ENCODE results near the gene SLC6A19.

Gene SLC6A19

DNA sequence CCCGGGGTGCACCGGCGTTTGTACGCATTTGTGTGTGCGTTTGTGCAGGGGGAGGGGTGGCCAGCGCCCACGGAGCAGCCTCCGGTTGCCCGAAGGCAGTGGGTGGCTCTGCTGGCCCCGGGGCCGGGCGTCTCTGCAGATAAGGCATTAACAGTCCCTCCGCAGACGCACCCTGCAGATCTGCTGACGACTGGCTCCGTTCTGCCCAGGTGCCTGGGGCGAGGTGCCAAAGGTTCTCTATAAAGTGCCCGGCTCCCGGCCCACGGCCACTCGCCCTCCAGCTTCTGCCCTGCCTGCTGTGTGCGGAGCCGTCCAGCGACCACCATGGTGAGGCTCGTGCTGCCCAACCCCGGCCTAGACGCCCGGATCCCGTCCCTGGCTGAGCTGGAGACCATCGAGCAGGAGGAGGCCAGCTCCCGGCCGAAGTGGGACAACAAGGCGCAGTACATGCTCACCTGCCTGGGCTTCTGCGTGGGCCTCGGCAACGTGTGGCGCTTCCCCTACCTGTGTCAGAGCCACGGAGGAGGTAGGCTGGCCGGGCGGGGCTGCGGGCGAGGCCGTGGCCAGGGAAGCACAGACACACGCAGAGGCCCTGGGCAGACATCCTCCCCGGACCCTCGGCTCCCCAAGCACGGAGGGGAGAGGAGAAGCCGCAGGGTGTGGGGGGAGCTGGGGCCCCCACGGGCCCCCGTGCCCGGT lies at the start of gene SLC6A19:
SLC6A19 (plus strand) TSS at position 269 of the 699 bp plus-strand sequence; CDS start at position 325, 56 bp downstream.
- no peak for TF ChIP-seq CTCF (IDR thresholded peaks at IDR 0.05)

- TF ChIP-seq CTCF (IDR thresholded peaks at IDR 0.05): no peak
Measured at GRCh38 chr5:1152156-1152555, 49.2 kb upstream of the SLC6A19 start.

- no peak for TF ChIP-seq CTCF (IDR thresholded peaks at IDR 0.05)
Measured at GRCh38 chr5:1152771-1153282, 48.6 kb upstream of the SLC6A19 start.

DNA sequence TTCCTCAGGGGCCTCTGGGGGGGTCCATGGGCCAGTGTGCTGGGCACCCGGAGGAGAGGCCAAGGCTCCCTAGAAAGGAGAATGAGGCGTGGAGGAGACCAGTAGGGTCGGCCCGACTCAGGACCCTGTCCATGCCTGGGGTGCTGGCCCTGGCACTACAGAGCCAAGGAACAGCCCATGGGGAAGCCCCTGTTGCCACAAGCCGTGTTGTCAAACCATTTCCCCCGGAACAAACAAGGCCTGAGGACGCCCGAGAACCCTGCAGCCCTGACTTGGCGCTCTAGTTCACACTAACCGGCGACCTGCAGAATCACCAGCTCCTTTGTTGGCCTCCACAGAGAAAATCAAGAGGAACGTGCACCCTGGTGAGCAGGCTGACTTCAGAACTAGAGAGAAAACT lies 48.0 kb upstream of the SLC6A19 start:
- TF ChIP-seq CTCF (IDR thresholded peaks at IDR 0.05): no peak

GRCh38 chr5:1155191-1156032 lies 46.0 kb upstream of the SLC6A19 start:
- no peak for TF ChIP-seq CTCF (IDR thresholded peaks at IDR 0.05)

GRCh38 chr5:1156033-1156753 lies 45.2 kb upstream of the SLC6A19 start:
- TF ChIP-seq CTCF (IDR thresholded peaks at IDR 0.05): no peak

DNA sequence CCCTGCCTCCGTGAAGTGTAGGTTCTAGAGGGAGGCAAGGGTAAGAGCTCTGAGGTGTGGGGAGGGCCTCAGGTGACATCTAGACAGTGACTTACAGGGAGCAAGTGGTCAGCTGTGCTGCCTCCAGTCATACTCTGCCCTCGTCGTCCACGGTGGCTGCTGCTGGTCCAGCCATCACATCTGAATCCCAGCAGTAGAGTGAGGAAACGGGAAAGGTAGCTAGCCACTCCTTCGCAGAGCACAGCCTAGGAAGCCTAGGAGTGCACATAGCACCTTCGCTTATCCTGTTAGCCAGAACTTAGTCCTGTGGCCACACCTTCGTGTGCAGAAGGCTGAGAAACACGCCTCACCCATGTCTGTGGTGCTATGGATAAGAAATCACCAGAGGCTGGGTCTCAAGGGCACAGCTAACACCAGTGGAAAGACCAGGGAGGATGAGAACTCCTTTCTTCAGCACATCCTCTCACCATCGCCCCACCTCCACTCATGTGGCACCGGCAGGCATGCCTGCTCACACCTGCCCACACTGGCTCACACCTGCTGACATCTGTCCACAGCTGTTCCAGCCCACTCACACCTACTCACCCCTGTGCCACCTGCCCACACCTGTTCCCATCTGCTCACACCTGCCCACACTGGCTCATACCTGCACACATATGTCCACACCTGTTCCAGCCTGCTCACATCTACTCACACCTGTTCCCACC lies 44.5 kb upstream of the SLC6A19 start:
- TF ChIP-seq CTCF (IDR thresholded peaks at IDR 0.05): no peak
